Measurements from ENCODE around the gene EYS.

DNA sequence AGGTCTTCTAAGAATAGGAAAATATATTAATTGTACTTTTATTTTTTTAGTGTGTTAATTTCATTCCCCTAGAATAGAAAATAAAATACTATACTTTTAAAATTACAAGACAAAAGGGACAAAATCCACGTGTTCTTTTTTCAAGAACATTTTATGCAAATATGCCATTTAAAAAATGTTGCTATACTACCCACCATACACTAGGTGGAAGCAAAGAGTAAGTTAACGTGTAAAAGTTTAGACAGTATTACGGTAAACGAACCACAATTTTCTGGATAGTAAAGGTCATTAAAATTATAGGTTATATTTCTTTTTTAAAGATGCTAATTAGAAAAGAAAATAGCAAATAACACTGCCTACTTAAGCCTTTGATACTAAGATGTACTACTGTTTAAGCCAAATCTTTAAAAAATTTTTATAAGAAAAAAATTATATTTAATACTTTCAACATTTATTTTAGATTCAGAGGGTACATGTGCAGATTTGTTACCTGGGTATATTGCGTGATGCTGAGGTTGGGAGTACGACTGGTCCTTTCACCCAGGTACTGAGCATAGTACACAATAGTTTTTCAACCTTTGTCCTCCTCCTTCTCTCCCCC, 1783.8 kb downstream of the EYS start:
- TF ChIP-seq, protein P1, sequence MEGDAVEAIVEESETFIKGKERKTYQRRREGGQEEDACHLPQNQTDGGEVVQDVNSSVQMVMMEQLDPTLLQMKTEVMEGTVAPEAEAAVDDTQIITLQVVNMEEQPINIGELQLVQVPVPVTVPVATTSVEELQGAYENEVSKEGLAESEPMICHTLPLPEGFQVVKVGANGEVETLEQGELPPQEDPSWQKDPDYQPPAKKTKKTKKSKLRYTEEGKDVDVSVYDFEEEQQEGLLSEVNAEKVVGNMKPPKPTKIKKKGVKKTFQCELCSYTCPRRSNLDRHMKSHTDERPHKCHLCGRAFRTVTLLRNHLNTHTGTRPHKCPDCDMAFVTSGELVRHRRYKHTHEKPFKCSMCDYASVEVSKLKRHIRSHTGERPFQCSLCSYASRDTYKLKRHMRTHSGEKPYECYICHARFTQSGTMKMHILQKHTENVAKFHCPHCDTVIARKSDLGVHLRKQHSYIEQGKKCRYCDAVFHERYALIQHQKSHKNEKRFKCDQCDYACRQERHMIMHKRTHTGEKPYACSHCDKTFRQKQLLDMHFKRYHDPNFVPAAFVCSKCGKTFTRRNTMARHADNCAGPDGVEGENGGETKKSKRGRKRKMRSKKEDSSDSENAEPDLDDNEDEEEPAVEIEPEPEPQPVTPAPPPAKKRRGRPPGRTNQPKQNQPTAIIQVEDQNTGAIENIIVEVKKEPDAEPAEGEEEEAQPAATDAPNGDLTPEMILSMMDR (IDR thresholded peaks at IDR 0.05) = peak in 3 of 4 experiments; percentile 35 to 49 (median 44)
- TF ChIP-seq POLR2AphosphoS5 (IDR thresholded peaks at IDR 0.05) (no peak), EP300 (IDR thresholded peaks at IDR 0.05) (no peak), POLR2A (IDR thresholded peaks at IDR 0.05) (no peak)
